ENCODE measurements around the gene RUNX3. TPM values are rescaled to one million over a fixed set of nuclear protein-coding genes. Genes with fewer than 3 reads are reported as not detected.

The RUNX3 gene
- total and polyA plus RNA-seq, 10 donors, result 17.3 to 76.3 (median 49.3) TPM

DNA sequence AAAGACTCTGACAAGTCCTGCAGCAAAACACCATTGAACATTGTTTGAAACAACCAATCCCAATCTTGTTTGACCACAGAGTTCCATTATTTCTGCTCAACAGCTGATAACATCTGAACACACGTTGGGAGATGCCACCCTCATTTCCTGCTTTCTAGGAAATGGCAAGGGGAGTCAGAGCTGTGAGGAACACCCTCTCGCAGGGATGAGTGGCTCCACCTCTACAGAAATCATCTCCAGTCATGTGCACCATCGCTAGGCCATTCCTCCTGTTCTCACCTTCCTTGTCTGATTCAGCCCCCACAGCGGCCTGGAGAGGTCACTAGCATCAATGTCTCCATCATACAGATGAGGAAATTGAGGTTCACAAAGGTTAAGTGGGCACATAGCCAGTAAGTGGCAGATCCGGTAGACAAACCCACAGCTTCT, 22.4 kb upstream of the RUNX3 start:
- Histone ChIP-seq H3K27me3 (replicated peaks in 1 of 7) (peaks cover 0 to 3% (median 0%) of the 10 kb centered on the region in 7 donors), H3K27ac (peak overlapping the region in 2 of 8 donors; percentile 19 to 51), H3K4me1 (peaks cover 0 to 68% (median 54%) of the 10 kb centered on the region in 6 donors), H3K36me3 (no peaks in the 10 kb centered on the region), H3K4me3 (no peak overlapping the region), H3K9me3 (no peaks in the 10 kb centered on the region)
- peak; percentile 73 for DNase-seq
- intact Hi-C loops (cut with DNase I; ENCODE audit: low total_unique reads), result no loop called here
- TF ChIP-seq, protein P1, sequence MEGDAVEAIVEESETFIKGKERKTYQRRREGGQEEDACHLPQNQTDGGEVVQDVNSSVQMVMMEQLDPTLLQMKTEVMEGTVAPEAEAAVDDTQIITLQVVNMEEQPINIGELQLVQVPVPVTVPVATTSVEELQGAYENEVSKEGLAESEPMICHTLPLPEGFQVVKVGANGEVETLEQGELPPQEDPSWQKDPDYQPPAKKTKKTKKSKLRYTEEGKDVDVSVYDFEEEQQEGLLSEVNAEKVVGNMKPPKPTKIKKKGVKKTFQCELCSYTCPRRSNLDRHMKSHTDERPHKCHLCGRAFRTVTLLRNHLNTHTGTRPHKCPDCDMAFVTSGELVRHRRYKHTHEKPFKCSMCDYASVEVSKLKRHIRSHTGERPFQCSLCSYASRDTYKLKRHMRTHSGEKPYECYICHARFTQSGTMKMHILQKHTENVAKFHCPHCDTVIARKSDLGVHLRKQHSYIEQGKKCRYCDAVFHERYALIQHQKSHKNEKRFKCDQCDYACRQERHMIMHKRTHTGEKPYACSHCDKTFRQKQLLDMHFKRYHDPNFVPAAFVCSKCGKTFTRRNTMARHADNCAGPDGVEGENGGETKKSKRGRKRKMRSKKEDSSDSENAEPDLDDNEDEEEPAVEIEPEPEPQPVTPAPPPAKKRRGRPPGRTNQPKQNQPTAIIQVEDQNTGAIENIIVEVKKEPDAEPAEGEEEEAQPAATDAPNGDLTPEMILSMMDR (IDR thresholded peaks at IDR 0.05 in 8 of 11, conservative IDR thresholded peaks at IDR 0.05 in 3 of 11), result peak in 1 of 11 experiments; percentile 12
- TF ChIP-seq POLR2A (IDR thresholded peaks at IDR 0.05) (no peak), POLR2AphosphoS5 (IDR thresholded peaks at IDR 0.05) (peak in 1 of 3 donors; percentile 14)
- 10 to 20% (median 14%) methylated on average over 5 of the region's 5 CpGs for WGBS, 5 donors

- DNase-seq, result no peak
- no peak overlapping the region for H3K4me3 ChIP-seq
- H3K36me3 ChIP-seq, result no peaks in the 10 kb centered on the region
- intact Hi-C loops (cut with DNase I; ENCODE audit: low total_unique reads), result no loop called here
- H3K27ac ChIP-seq, result peak overlapping the region in 1 of 8 donors; percentile 51
- H3K4me1 ChIP-seq, result peaks cover 0 to 66% (median 51%) of the 10 kb centered on the region in 6 donors
- no peaks in the 10 kb centered on the region for H3K9me3 ChIP-seq
- WGBS, 5 donors, result 80 to 91% (median 89%) methylated on average over 2 of the region's 2 CpGs
- TF ChIP-seq, protein P1 (IDR thresholded peaks at IDR 0.05 in 8 of 11, conservative IDR thresholded peaks at IDR 0.05 in 3 of 11), result no peak
- TF ChIP-seq POLR2A (IDR thresholded peaks at IDR 0.05) (no peak), POLR2AphosphoS5 (IDR thresholded peaks at IDR 0.05) (no peak)
- H3K27me3 ChIP-seq (replicated peaks in 1 of 7), result peaks cover 0 to 3% (median 0%) of the 10 kb centered on the region in 7 donors
Observed at GRCh38 chr1:24951810-24952412, 21.8 kb upstream of the RUNX3 start.

DNA sequence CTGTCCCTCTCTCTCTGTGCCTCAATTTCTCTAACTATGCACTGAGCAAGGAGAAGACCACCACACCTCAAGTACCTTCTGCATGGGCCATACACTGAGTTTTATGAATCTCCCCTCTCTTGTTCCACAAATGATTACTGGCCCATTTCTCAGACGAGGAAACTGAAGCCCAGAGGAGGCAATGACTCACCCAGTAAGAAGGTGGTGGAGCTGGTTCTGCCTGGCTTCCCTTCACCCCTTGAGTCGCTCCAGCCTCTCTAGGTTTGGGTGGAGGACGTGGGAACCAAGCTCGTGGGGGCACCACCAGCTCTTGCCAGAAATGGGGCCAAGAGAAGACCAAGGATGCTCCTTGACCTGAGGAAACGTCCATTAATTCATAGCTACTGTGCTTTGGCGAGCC, 21.3 kb upstream of the RUNX3 start:
- H3K27me3 ChIP-seq (replicated peaks in 1 of 7), result peaks cover 0 to 3% (median 0%) of the 10 kb centered on the region in 7 donors
- H3K4me1 ChIP-seq, result peaks cover 0 to 60% (median 47%) of the 10 kb centered on the region in 6 donors
- H3K9me3 ChIP-seq, result no peaks in the 10 kb centered on the region
- H3K27ac ChIP-seq, result no peak overlapping the region
- no peaks in the 10 kb centered on the region for H3K36me3 ChIP-seq
- no peak overlapping the region for H3K4me3 ChIP-seq
- TF ChIP-seq, protein P1 (IDR thresholded peaks at IDR 0.05 in 8 of 11, conservative IDR thresholded peaks at IDR 0.05 in 3 of 11), result no peak
- TF ChIP-seq POLR2A (IDR thresholded peaks at IDR 0.05) (no peak), POLR2AphosphoS5 (IDR thresholded peaks at IDR 0.05) (no peak)
- intact Hi-C loops (cut with DNase I; ENCODE audit: low total_unique reads), result no loop called here
- DNase-seq, result peak; percentile 41
- WGBS, 5 donors, result 63 to 77% (median 73%) methylated on average over 6 of the region's 6 CpGs

GRCh38 chr1:24949331-24949881, 19.3 kb upstream of the RUNX3 start:
- Histone ChIP-seq H3K9me3 (no peaks in the 10 kb centered on the region), H3K36me3 (no peaks in the 10 kb centered on the region), H3K4me1 (peaks cover 0 to 41% (median 28%) of the 10 kb centered on the region in 6 donors), H3K4me3 (no peak overlapping the region), H3K27me3 (replicated peaks in 1 of 7) (no peaks in the 10 kb centered on the region), H3K27ac (no peak overlapping the region)
- intact Hi-C loops (cut with DNase I; ENCODE audit: low total_unique reads), result no loop called here
- no peak for TF ChIP-seq POLR2AphosphoS5 (IDR thresholded peaks at IDR 0.05)
- TF ChIP-seq, protein P1 (IDR thresholded peaks at IDR 0.05 in 8 of 11, conservative IDR thresholded peaks at IDR 0.05 in 3 of 11), result no peak
- no peak for TF ChIP-seq POLR2A (IDR thresholded peaks at IDR 0.05)
- WGBS, 5 donors, result 78 to 96% (median 87%) methylated on average over 9 to 12 of the region's 12 CpGs
- no peak for DNase-seq
